Mammary epithelial cell (primary cell): ENCODE measurements around the gene C1GALT1.

Experiments
- CTCF ChIP-seq, 2 donors: IDR thresholded peaks in 1 of 2; conservative IDR thresholded peaks in 1 of 2; 2 replicates each; pipeline ENCODE4 v1.5.1; 2011 to 2012; ENCODE audit warnings: inconsistent platforms in 2 of 2, low read length in 2 of 2, mild to moderate bottlenecking in 2 of 2, control low read depth in 1 of 2, low read depth in 1 of 2; ENCODE audit not compliant: insufficient read depth in 1 of 2; ENCODE audit errors: extremely low read depth in 1 of 2
- EZH2 ChIP-seq: IDR thresholded peaks from 2 replicates; pipeline ENCODE4 v1.6.1; 2012; ENCODE audit warnings: low read length, inconsistent platforms, borderline replicate concordance

- no peak for TF ChIP-seq CTCF (conservative IDR thresholded peaks at IDR 0.05 in 1 of 2, IDR thresholded peaks at IDR 0.05 in 1 of 2; ENCODE audit: extremely low read depth in 1 of 2, insufficient read depth in 1 of 2, low read depth in 1 of 2, low read length in 2 of 2)
- TF ChIP-seq EZH2 = no peak
These were observed 31.1 kb upstream of the C1GALT1 start for GRCh38 chr7:7151285-7151684.
